Measurements from ENCODE around the gene CINP.
"Not testable (repeated sequence)": the region's sequence is repeated elsewhere in the genome, so short reads cannot be mapped to it uniquely, and the experiment has no call there.

The CINP gene

DNA sequence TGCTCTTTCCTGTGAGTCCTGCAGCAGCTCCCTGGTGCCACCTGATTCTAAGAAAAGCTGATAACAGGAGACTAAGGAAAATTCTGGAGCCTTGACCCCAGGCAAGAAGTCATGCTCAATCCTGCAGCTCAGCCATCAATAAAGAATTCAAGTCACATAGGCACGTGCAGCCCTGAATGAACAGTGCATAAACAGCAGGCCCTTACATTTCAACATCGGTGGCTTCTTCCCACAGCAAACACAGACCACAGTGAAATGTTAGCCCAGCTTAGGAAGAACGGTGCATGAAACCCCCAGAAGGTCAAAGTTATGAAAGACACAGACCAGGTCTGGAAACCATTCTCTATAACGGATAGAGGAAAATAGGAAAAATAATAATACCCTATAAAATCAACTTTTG lies 10.5 kb downstream of the CINP start:
- DNase-seq: no peak

DNA sequence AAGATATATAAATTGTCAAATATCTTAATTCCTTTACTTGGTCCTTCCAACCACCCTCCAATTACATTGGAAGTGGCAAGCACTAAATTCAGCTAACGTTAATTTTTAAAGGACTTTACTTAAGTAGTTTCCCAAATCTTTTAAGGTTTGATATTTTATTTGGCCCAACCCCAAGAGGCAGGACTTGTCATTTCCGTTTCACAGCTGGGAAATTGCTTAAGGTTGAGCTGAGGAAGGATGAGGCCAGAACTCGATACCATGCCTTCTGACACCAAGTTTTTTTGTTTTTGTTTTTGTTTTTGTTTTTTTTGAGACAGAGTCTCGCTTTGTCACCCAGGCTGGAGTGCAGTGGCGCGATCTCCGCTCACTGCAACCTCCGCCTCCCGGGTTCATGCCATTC lies 11.1 kb downstream of the CINP start:
- not testable (repeated sequence) for DNase-seq

DNA sequence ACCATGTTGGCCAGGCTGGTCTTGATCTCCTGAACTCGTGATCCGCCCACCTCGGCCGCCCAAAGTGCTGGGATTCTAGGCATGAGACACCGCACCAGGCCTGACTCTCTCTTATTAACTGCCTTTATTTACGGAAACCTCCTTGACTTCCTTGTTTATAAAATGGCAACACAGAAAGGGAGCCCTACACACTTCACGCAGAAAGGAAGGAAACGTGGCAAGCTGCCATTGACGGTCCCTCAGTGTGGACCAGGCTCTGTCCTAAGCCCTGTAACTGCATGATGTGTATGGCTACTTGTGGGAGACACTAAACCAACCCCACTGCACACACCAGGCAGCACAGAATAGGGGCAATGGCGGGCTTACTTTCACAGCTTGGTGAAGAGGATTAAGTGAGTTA lies 11.7 kb downstream of the CINP start:
- DNase-seq: no peak

DNA sequence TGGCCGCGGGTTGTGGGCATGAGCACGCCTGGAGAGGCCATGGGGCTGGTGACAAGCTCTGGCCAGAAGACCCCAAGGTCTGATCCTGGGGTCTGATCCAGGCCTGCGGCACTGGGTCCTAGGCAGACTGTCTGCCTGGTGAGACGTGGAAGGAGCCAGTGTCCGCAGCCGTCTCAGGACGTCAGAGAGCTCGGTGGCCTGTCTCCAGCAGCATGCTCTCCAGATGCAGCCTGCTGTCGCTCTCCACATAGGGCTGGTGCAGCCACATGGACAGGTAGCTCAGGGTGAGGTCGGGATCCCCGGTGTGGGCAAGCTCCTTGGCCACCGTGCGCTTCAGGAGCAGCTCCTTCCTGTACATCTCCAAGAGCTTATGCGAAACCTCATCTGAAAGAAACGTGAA lies 14.3 kb downstream of the CINP start:
- no peak for DNase-seq

DNA sequence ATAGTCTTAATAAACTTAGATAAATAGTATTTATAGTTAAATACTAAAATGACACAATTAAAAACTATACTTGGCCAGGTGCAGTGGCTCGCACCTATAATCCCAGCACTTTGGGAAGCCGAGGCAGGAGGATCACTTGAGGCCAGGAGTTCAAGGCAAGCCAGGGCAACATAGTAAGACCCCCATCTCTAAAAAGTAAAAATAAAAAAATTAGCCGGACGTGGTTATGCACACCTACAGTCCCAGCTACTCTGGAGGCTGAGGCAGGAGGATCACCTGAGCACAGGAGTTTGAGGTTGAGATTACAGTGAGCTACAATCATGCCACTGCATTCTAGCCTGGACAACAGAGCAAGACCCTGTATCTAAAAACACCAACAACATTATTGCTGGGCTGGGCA lies 16.0 kb downstream of the CINP start:
- no peak for DNase-seq

DNA sequence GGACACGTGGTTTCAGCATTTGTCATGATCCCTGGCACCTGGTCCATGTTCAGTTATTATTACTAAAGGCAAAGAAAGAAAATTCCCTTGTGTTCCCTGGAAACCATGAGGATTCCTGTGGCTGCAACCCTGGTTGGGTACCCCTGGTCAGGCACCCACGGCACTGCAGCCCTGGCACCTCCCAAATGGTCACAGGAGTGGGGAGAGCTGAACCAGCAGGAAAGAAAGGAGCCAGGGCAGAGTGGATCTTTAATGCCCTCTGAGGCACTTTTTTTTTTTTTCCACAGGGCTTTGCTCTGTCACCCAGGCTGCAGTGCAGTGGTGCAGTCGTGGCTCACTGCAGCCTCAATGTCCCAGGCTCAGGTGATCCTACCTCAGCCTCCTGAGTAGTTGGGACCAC lies 17.5 kb downstream of the CINP start:
- no peak for DNase-seq

DNA sequence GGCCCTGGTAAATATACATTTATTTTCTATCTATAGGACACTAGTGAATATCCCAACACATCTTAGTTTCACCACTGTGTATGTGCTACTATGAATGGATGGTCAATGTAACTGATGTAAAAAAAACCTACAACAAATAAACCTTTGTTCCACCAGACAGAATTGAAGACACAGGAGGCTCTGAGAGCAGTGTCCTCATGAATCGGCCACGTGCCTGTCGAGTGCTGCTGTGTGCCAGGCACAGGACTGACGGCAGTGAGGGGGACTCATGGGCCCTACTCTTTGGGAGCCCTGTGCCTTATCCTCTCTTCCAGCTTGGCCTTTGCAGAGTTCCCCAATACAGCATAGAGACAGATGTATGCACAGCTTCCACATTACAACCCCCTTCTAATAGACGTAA lies 18.2 kb downstream of the CINP start:
- DNase-seq: no peak

DNA sequence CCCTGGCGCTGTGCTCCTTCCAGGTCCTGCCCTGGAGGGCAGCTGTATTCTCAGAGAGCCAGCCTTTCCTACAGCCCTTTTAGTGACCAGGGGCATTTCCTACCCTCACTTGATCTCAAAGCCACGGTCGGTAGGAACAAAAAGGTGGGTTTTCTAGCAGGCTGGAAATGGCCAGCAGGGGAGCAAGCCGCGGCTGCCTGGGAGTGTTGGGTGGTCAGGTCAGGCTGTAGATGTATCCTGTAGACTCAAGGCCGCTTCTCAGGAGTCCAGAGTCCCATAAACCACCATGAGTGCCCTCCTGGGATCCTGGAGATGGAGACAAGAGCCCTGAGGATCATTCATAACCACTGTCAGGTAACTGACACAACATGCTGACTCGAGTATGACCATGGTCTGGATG lies 18.6 kb downstream of the CINP start:
- no peak for DNase-seq

DNA sequence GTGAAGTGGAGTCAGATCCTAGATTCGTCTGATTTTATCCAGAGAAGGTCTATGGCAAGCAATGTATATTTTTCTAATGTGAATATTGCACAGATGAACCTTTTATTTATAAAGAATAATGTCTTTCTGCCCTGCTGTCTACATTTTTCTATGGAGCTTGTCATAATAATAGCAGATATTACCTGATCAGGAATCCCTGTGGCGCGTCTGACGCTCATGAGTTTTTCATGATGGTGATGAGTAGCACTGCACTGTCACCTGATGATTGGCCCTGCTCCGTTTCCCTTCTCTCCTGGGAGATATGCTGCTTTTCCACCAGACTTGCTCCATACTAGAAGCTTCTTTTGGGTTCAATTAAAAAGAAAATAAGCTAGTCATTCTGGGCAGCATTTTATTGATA lies 20.5 kb downstream of the CINP start:
- no peak for DNase-seq

DNA sequence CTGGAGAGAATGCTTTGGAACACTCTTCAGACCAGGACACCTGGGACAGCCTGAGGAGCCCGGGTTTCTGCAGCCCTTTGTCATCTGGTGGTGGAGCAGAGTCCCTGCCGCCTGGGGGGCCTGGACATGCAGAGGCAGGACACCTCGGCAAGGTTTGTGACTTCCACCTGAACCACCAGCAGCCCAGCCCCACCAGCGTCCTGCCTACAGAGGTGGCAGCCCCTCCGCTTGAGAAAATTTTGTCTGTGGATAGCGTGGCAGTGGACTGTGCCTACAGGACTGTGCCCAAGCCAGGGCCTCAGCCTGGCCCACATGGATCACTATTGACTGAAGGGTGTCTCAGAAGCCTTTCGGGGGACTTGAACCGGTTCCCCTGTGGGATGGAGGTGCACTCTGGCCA lies 21.1 kb downstream of the CINP start:
- no peak for DNase-seq

DNA sequence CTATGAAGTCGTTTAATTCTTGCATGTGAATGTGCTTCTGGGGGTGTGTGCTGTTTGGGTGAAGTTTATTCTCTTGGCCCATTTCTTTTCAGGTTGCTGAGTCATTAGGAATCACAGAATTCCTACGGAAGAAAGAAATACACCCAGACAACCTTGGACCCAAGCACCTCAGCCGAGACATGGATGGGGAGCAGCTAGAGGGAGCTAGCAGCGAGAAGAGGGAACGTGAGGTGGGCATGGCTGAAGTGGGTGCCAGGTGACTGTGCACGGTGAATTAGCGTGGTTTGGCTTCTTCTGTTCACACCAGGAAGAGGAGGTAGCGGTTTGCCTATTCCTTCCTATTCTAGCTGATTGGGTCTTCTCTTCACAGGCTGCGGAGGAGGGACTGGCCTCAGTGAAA lies 24.0 kb downstream of the CINP start:
- DNase-seq: no peak

DNA sequence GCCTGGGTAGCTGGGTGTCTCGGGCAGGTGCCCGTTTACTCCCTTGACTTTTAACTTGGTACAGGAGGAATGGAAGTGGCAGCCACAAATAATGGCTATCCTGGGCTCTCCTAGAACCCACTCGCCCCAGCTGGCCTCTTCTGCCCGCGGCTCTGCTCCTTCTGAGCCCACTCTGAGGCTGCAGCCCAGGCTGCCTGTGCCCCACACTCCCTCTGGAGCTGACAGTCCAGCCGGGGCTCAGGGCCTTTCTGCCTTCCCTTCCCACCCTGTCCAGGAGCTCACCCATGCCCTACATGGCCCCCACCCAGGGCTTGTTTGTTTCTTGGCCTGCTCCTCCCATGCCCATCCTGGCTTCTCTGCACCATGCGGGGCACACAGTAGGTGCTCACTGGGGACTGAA lies 27.5 kb downstream of the CINP start:
- DNase-seq: no peak

DNA sequence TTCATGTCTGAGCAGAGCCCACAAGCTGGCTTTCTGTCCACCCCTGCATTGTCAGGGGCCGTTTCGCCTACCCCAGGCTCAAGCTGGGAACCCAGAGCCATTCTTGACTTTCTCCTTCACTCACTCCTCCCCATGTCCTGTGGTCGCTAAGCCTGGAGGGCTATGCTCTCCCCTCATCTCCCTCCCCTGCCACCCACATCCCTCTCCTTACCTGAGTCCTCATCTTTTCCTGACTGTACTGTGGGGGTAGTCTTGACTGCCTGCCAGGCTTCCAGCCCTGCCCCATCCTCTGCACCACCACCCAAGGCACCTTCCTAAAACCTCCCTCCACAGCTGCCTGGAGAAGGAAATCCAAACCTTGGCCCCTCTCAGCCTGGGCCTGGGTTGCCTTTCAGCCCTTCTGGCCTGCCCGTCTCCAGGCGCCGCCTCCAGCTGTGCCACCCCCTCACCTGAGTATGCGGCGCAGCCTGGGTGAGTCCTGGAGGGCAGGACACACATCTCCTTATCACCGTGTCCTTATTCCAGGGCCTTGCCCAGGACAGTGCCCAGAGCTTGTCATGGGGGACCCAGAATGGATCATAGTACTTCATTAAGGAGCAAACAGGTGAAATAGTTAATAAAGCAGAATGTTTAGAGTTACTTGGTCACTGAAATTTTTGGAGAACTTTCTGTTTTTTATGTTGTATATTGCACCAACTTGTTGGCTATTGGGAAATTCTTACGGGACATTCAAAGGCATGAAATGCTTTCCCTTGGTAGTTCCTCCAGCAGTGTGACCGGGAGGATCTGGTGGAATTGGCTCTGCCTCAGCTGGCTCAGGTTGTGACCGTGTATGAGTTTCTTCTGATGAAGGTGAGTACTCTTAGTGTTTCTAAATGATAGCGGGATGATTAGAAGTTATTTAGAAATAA lies 28.6 kb downstream of the CINP start:
- DNase-seq: no peak

DNA sequence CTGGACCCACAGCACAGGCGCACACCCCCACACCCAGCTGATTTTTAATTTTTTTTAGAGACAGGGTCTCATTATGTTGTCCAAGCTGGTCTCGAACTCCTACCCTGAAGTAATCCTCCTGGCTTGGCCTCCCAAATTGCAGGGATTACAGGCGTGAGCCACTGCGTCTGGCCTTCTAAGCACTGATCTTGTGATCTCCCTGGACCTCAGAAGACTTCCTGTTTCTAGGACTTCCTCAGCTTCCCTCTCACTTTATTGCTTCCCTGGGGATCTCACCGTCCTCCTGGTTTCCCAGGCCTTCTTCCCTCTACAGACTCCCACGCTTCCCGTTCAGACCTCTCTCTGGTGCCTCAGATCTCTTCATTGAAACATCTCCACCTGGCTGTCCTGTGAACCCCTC lies 29.3 kb downstream of the CINP start:
- DNase-seq: no peak

DNA sequence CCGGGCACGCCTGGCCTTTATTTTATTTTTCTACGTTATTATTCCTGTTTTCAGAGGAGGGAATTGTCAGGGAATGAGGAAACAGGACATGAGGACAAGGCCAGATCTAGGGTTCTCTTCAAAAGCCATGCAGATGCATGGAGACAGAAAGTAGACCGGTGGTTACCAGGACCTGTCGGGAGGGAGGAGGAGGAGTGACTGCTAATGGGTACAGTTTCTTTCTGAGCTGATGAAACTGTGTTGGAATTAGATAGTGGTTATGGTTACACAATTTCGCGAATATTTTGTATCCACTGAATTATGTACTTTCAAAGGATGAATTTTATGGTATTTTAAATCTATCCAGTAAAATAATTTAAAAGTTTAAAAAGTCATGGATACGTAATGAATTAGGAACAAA lies 31.9 kb downstream of the CINP start:
- no peak for DNase-seq

DNA sequence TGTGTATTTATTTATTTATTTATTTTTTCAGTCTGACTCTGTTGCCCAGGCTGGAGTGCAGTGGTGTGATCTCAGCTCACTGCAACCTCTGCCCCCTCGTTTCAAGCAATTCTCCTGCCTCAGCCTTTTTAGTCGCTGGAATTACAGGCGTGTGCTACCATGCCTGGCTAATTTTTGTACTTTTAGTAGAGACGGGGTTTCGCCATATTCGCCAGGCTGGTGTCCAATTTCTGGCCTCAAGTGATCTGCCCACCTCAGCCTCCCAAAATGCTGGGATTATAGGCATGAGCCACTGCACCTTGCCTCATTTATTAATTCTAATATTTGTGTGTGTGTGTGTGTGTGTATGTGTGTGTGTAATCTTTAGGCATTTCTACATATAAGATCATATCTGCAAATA lies 33.3 kb downstream of the CINP start:
- not testable (repeated sequence) for DNase-seq

DNA sequence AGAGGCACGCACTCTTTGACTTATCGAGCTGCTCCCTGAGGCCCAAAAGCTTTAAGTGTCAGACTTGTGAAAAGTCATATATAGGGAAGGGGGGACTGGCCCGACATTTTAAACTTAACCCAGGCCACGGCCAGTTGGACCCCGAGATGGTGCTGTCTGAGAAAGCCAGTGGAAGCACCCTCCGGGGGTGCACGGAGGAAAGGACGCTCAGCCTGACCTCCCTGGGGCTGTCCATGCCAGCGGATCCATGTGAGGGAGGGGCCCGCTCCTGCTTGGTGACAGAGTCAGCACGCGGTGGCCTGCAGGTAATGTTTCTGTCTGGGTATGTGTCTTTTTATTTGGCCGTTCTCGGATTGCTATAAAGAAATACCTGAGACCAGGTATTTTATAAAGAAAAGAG lies 36.1 kb downstream of the CINP start:
- no peak for DNase-seq

DNA sequence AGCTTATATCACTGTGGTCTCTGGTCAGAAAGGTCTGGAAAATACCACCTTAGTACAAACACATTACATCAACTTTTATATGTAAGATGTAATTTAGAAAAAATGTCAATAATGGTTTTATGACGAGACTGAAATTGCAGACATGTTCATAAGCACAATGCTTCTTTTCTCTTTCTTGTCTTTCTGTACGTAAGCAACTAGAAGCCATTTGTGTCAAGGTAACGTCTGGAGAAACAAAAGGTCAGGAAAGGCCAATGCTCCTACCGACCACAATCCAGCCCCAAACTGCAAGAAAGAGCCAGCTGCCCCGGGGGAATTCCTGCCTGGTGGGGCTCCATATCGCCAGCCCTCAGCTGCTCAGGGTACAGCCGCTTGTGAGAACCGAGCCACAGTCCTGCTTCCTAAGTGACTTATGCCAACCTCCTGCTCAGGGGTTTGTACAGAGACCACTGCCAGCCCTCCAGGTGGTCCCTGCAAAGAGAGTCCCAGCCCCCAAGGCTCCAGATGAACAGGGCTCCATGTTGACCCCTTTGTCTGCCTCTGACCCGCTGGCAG lies 36.8 kb downstream of the CINP start:
- no peak for DNase-seq

DNA sequence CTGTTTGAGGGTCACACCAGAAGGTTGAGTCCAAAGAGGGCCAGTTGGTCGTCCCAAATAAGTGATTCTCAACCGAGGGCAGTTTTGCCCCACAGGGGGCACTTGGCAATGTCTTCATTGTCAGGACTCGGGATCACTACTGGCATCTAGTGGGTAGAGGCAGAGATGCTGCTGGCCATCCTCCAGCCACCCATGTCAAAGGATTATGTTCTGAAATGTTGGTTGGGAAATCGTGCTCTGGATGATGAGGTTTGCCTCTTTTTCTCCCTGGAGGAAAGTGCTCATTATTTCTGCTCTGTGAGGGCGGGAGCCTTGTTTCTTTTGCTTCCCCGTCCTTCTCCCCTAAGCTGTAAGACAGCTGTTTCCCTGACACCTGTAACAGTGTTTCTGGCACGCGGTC lies 39.6 kb downstream of the CINP start:
- DNase-seq: no peak

DNA sequence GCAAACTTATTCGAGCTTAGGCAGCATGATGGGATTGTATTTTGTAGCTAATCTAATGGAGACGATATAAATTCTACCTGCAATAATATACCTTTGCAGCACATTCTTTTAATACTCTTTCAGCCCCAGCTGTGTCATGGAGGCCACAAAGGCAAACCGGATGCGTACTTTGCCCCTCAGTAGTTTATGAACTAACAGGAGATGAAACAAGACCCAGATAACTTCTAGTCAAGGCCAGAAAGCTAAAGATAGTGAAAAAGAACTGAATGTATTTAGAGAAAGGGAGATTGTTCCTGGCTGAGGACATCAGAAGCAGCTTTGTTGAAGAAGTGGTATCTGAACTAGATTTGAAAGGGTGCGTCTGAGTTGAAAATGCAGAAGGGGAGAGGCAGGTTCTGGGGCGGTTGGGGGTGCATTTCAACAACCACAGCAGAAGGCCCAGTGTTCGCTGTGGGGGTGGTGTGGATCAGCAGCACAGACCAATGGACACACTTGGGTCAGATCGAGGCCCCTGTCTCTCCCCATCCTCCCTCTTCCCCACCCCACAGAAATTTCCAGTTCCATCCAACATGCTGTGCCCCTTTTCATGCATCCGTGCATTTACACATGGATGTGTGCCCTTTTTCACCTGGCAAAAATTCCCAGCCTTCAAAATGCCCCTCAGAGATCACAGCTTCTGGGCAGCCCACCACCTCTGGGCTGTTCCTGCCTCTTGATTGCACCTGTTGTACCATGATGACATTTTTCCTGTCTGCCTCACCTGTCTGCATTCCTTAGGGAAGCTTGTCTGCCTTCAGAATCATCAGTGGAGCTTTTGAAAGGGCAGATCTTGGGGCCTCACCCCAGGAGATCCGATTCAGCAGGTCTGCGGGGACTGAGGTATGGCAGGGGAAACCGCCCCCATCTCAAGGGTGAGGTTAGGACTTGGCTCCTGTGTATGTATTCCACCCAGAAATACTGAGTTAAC lies 41.0 kb downstream of the CINP start:
- DNase-seq: no peak

DNA sequence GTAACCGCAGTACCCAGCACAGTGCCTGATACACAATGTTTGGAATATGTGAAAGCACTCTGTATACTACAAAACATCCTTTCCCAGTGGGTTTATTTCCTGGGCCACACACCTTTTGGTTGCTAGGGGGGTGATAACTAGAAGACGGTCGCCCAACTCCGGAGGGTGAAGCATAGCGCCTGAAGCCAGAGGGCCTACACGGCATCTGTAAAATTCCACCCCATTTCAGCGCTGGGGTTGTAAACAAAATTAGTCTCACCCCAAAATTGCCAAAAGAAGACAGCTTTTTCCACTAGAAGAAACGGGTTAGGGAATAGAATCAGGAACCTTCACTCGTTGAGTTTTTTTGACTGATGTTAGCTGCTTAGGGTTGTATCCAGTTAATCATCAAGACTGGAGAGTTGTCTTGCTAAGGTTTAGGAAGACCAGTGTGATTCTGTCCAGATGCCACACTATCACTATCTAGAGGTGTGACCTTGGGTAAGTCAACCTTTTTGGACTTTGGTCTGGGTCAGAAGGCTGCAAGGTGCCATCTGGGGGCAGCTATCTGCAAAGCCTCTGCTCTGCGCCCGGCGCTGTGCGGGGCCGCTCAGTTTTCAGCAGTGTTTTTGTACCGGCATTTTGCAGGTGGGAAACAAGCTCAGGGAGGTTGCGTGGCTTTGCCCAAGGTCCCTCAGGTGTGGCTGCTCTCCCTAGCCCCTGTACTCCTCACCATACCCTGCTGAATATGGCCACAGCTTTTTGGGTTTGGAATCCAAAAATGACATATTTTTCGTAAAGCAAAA lies 41.8 kb downstream of the CINP start:
- no peak for DNase-seq

DNA sequence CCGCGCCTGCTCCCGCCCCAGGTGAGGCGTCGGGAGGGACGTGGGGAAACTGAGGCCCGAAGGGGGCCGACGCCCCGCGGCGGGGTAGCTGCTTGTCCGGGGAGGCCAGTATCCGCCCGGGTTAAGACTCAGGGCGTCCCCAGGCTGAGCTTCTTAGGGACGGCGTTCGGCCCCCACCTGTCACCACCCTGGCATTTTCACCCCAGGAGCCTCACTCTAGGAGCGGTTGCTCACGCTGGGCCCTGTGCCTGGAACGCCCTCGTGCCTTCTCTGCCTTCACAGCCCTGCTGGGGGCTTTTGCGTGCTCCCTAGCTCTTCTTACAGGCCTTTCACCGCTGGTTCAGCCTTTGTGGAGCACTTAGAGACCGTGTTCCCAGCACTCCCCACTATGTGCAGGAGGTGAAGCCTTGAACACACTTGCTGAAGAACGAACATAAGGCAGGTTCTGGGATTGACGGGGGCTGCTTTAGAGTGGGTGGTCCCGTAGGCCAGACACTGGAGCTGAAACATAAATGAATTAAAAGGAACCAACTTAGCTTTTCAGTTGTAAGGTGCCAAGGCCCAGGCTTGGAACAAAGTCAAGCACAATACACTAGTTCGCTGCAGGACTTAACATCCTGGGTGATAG lies 42.5 kb downstream of the CINP start:
- no peak for DNase-seq

All from GOT3 (cell line).